Measurements from ENCODE around the gene SPEF2. TPM values are rescaled to one million over a fixed set of nuclear protein-coding genes. Genes with fewer than 3 reads are reported as not detected.

SPEF2 gene
- total and polyA plus RNA-seq, 2 donors (not counting 1 experiment from before 2014, with no cell fraction given) = 0.31 to 0.59 TPM

DNA sequence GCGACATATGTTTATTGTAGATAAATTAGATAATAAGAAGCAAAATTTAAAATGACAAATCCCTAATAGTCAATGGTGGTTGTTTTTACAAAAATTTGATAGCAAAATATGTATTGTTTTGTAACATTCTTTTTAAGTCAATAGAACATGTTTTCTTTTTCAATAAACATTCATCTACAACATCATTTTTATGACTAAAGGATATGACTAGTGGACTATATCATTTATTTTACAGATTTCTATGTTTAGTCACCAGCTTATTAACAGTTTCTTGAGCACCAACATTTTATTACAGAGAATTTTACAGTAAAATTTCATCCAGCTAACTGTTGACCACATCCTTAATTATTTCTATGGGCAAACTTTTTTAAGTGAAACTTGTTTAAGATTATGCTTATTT is 124.3 kb downstream of the SPEF2 start:
- TF ChIP-seq, protein P1, sequence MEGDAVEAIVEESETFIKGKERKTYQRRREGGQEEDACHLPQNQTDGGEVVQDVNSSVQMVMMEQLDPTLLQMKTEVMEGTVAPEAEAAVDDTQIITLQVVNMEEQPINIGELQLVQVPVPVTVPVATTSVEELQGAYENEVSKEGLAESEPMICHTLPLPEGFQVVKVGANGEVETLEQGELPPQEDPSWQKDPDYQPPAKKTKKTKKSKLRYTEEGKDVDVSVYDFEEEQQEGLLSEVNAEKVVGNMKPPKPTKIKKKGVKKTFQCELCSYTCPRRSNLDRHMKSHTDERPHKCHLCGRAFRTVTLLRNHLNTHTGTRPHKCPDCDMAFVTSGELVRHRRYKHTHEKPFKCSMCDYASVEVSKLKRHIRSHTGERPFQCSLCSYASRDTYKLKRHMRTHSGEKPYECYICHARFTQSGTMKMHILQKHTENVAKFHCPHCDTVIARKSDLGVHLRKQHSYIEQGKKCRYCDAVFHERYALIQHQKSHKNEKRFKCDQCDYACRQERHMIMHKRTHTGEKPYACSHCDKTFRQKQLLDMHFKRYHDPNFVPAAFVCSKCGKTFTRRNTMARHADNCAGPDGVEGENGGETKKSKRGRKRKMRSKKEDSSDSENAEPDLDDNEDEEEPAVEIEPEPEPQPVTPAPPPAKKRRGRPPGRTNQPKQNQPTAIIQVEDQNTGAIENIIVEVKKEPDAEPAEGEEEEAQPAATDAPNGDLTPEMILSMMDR (IDR thresholded peaks at IDR 0.05) = no peak
- no peak for TF ChIP-seq EZH2 (IDR thresholded peaks at IDR 0.05; ENCODE audit: borderline replicate concordance, insufficient read depth, low read depth, low read length, poor library complexity, severe bottlenecking)
- Histone ChIP-seq H3K27me3 (replicated peaks in 1 of 4; ENCODE audit: control extremely low read depth in 1 of 4, control insufficient read depth in 3 of 4, insufficient read depth in 4 of 4, low read length in 3 of 4) (no peaks in the 10 kb centered on the region), H3K36me3 (replicated peaks in 1 of 2; ENCODE audit: control extremely low read depth in 1 of 2, control insufficient read depth in 1 of 2, extremely low read depth in 1 of 2, insufficient read depth in 2 of 2, low read length in 1 of 2) (no peaks in the 10 kb centered on the region), H3K27ac (ENCODE audit: low read length in 2 of 2) (no peak overlapping the region), H3K4me3 (ENCODE audit: control extremely low read depth in 1 of 5, extremely low read depth in 1 of 5, insufficient read depth in 1 of 5, low read depth in 2 of 5, low read length in 4 of 5) (no peak overlapping the region), H3K79me2 (ENCODE audit: control insufficient read depth, insufficient read depth, low read length) (no peaks in the 10 kb centered on the region), H3K4me2 (replicated peaks; ENCODE audit: low read depth, low read length, poor library complexity, severe bottlenecking) (no peak overlapping the region), H3K9me3 (ENCODE audit: control extremely low read depth in 1 of 3, control insufficient read depth in 2 of 3, insufficient read depth in 1 of 3, low read length in 2 of 3) (peaks cover 0 to 5% (median 0%) of the 10 kb centered on the region in 3 donors), H4K20me1 (ENCODE audit: control insufficient read depth, insufficient read depth, low read length, poor library complexity, severe bottlenecking) (no peaks in the 10 kb centered on the region), H2AFZ (ENCODE audit: insufficient read depth, low read depth, low read length, poor library complexity, severe bottlenecking) (no peak overlapping the region), H3K4me1 (ENCODE audit: control insufficient read depth in 2 of 2, insufficient read depth in 2 of 2, low read length in 2 of 2) (no peaks in the 10 kb centered on the region), H3K9ac (ENCODE audit: low read length) (no peak overlapping the region)
- intact Hi-C loops (cut with micrococcal nuclease) = no loop called here
- CTCF ChIA-PET = no interaction called here
- WGBS (ENCODE audit: insufficient coverage) = no CpG with 5 or more reads among the region's 1 CpG
- no peak overlapping the region for H3K27ac Mint-ChIP-seq
- H3K4me1 Mint-ChIP-seq = no peaks in the 10 kb centered on the region
- no peaks in the 10 kb centered on the region for H3K9me3 Mint-ChIP-seq (ENCODE audit: insufficient read depth)
- no peaks in the 10 kb centered on the region for H3K27me3 Mint-ChIP-seq
- no peak overlapping the region for H3K4me3 Mint-ChIP-seq
- POLR2A ChIA-PET = no interaction called here
- no peak for DNase-seq
- no peak for ATAC-seq (ENCODE audit: low read depth)

DNA sequence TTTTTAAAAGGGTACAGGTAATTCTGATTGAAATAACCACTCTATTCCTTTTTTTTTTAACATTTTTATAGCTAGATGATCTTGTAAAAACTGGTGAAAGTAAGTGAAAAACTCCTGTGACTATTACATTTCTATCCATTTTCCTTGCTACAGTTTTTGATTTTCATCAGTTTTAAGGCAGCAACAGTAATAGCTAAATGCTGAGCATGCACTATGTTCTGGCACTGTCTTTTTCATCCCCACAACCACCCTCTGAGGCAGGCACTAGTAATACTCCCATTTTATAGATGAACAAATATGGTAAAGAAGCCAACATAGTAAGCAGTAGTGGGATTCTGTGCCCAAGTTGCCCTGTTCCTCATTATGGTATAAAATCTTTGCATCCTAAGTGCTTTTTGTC is 126.0 kb downstream of the SPEF2 start:
- intact Hi-C loops (cut with micrococcal nuclease) = no loop called here
- Histone ChIP-seq H3K79me2 (ENCODE audit: control insufficient read depth, insufficient read depth, low read length) (no peaks in the 10 kb centered on the region), H2AFZ (ENCODE audit: insufficient read depth, low read depth, low read length, poor library complexity, severe bottlenecking) (no peak overlapping the region), H4K20me1 (ENCODE audit: control insufficient read depth, insufficient read depth, low read length, poor library complexity, severe bottlenecking) (no peaks in the 10 kb centered on the region), H3K4me3 (ENCODE audit: control extremely low read depth in 1 of 5, extremely low read depth in 1 of 5, insufficient read depth in 1 of 5, low read depth in 2 of 5, low read length in 4 of 5) (no peak overlapping the region), H3K27ac (ENCODE audit: low read length in 2 of 2) (no peak overlapping the region), H3K9ac (ENCODE audit: low read length) (no peak overlapping the region), H3K36me3 (replicated peaks in 1 of 2; ENCODE audit: control extremely low read depth in 1 of 2, control insufficient read depth in 1 of 2, extremely low read depth in 1 of 2, insufficient read depth in 2 of 2, low read length in 1 of 2) (no peaks in the 10 kb centered on the region), H3K9me3 (ENCODE audit: control extremely low read depth in 1 of 3, control insufficient read depth in 2 of 3, insufficient read depth in 1 of 3, low read length in 2 of 3) (peaks cover 0 to 5% (median 0%) of the 10 kb centered on the region in 3 donors), H3K27me3 (replicated peaks in 1 of 4; ENCODE audit: control extremely low read depth in 1 of 4, control insufficient read depth in 3 of 4, insufficient read depth in 4 of 4, low read length in 3 of 4) (no peaks in the 10 kb centered on the region), H3K4me1 (ENCODE audit: control insufficient read depth in 2 of 2, insufficient read depth in 2 of 2, low read length in 2 of 2) (no peaks in the 10 kb centered on the region), H3K4me2 (replicated peaks; ENCODE audit: low read depth, low read length, poor library complexity, severe bottlenecking) (no peak overlapping the region)
- Mint-ChIP-seq H3K4me1 (no peaks in the 10 kb centered on the region), H3K27ac (no peak overlapping the region), H3K9me3 (ENCODE audit: insufficient read depth) (no peaks in the 10 kb centered on the region), H3K4me3 (no peak overlapping the region), H3K27me3 (no peaks in the 10 kb centered on the region)
- TF ChIP-seq, protein P1 (IDR thresholded peaks at IDR 0.05) = no peak
- no peak for TF ChIP-seq EZH2 (IDR thresholded peaks at IDR 0.05; ENCODE audit: borderline replicate concordance, insufficient read depth, low read depth, low read length, poor library complexity, severe bottlenecking)
- ChIA-PET POLR2A (no interaction called here), CTCF (no interaction called here)
- ATAC-seq (ENCODE audit: low read depth) = no peak
- DNase-seq = no peak
